OCI-LY7 (cell line): ENCODE results near the gene MAP3K3.

ENCODE experiments used
- CTCF ChIP-seq: fragments of 200-600 bp; sonication (generic); conservative IDR thresholded peaks from 2 replicates; pipeline ENCODE4 v1.5.1; 2014; ENCODE audit warnings: mild to moderate bottlenecking, antibody characterized with exemption, low read length, moderate library complexity, mixed read lengths
- EZH2phosphoT487 ChIP-seq: fragments of 200-600 bp; sonication (generic); IDR thresholded peaks from 2 replicates; pipeline ENCODE4 v1.6.1; 2018; ENCODE audit warnings: low read depth, borderline replicate concordance, mild to moderate bottlenecking, mixed run types, antibody characterized with exemption, low read length, moderate library complexity, mixed read lengths

- no peak for TF ChIP-seq CTCF
- TF ChIP-seq EZH2phosphoT487 = no peak
Observed at GRCh38 chr17:63609816-63610573, 12.2 kb upstream of the MAP3K3 start.
